K562 (cell line): Measurements from ENCODE around the gene LRP4.

Experiments
- BCL6 ChIP-seq: fragments of 250-450 bp; sonication (Bioruptor Pico); IDR thresholded peaks from 2 replicates; pipeline ENCODE4 v1.4.0; 2020
- CBX5 ChIP-seq: IDR thresholded peaks from 2 replicates; pipeline ENCODE4 v1.6.1; 2014; ENCODE audit warnings: low read depth, borderline replicate concordance
- DMBX1 ChIP-seq: fragments of 250-450 bp; sonication (Bioruptor Pico); IDR thresholded peaks from 2 replicates; pipeline ENCODE4 v1.8.0; 2022; ENCODE audit warnings: inconsistent platforms, mild to moderate bottlenecking, moderate library complexity, borderline replicate concordance
- EP300 ChIP-seq: IDR thresholded peaks from 2 replicates; pipeline ENCODE4 v1.6.1; 2012; ENCODE audit warnings: low read length, improper control_type of control experiment
- EZH2 ChIP-seq: IDR thresholded peaks from 2 replicates; pipeline ENCODE4 v1.6.1; 2012; ENCODE audit warnings: low read depth, mild to moderate bottlenecking, inconsistent platforms, low read length, borderline replicate concordance
- NR2C1 ChIP-seq, 2 experiments: fragments of 450-650 bp; IDR thresholded peaks; 2 replicates each; pipeline ENCODE4 v1.6.1; 2017; ENCODE audit warnings: mild to moderate bottlenecking in 2 of 2, antibody characterized with exemption in 1 of 2, inconsistent platforms in 1 of 2, missing compliant biosample characterization in 1 of 2, missing genetic modification characterization in 1 of 2
- POLR2A ChIP-seq: fragments of 450-650 bp; conservative IDR thresholded peaks from 2 replicates; pipeline ENCODE4 v1.6.1; 2016
- POLR2AphosphoS5 ChIP-seq: IDR thresholded peaks from 2 replicates; pipeline ENCODE4 v1.6.1; 2011; ENCODE audit warnings: mild to moderate bottlenecking, low read depth, low read length, moderate library complexity; ENCODE audit not compliant: control insufficient read depth, insufficient read depth
- RNF2 ChIP-seq: sonication (generic); IDR thresholded peaks from 2 replicates; pipeline ENCODE4 v1.6.1; 2016
- ZFP1 ChIP-seq: fragments of 450-650 bp; formaldehyde crosslinking; IDR thresholded peaks from 2 replicates; pipeline ENCODE4 v1.4.0; 2020; ENCODE audit warnings: mild to moderate bottlenecking, mixed read lengths
- ZNF3 ChIP-seq: fragments of 250-450 bp; sonication (Bioruptor Pico); IDR thresholded peaks from 2 replicates; pipeline ENCODE4 v1.5.0; 2021; ENCODE audit warnings: mild to moderate bottlenecking, moderate library complexity
- TF ChIP-seq, protein P1 (sequence below), 3 experiments: IDR thresholded peaks in 2 of 3; conservative IDR thresholded peaks in 1 of 3; 2 replicates each; pipeline ENCODE4 v1.5.1; 2011 to 2012; ENCODE audit warnings: low read length in 3 of 3, mild to moderate bottlenecking in 3 of 3, control low read depth in 2 of 3, improper control_type of control experiment in 1 of 3, inconsistent platforms in 1 of 3, low read depth in 1 of 3, mixed read lengths in 1 of 3, moderate library complexity in 1 of 3; ENCODE audit not compliant: insufficient read depth in 2 of 3

DNA sequence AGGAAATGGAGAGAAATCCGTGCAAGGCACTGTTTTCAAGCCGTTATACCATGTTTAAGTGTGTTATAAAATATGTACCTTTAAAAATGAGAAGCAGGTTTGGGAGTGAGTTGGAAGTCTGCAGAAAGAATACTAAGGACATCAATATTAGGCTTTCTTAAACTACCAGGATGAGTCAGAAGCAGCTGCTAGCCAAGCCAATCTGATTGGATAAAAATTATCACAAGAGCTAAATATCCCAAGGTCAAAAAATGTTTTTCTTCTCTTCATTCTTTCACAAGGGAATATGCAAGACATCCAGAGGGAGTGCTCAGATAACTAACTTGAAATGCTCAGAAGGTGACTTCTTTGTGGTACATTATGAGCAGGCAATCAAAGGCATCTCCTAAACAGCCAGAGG, 53.0 kb downstream of the LRP4 start:
- TF ChIP-seq POLR2A: no peak
- no peak for TF ChIP-seq EZH2
- no peak for TF ChIP-seq BCL6
- TF ChIP-seq, protein P1, sequence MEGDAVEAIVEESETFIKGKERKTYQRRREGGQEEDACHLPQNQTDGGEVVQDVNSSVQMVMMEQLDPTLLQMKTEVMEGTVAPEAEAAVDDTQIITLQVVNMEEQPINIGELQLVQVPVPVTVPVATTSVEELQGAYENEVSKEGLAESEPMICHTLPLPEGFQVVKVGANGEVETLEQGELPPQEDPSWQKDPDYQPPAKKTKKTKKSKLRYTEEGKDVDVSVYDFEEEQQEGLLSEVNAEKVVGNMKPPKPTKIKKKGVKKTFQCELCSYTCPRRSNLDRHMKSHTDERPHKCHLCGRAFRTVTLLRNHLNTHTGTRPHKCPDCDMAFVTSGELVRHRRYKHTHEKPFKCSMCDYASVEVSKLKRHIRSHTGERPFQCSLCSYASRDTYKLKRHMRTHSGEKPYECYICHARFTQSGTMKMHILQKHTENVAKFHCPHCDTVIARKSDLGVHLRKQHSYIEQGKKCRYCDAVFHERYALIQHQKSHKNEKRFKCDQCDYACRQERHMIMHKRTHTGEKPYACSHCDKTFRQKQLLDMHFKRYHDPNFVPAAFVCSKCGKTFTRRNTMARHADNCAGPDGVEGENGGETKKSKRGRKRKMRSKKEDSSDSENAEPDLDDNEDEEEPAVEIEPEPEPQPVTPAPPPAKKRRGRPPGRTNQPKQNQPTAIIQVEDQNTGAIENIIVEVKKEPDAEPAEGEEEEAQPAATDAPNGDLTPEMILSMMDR (IDR thresholded peaks at IDR 0.05 in 2 of 3, conservative IDR thresholded peaks at IDR 0.05 in 1 of 3; ENCODE audit: insufficient read depth in 2 of 3, low read depth in 1 of 3, low read length in 3 of 3): no peak
- TF ChIP-seq DMBX1 (CRISPR knock-in tag): no peak
- TF ChIP-seq RNF2: no peak
- TF ChIP-seq ZFP1 (CRISPR knock-in tag): no peak
- TF ChIP-seq CBX5: no peak
- TF ChIP-seq EP300: no peak
- no peak for TF ChIP-seq ZNF3 (CRISPR knock-in tag)
- TF ChIP-seq NR2C1 (IDR thresholded peaks at IDR 0.05): no peak
- no peak for TF ChIP-seq NR2C1 (tag; IDR thresholded peaks at IDR 0.05)
- TF ChIP-seq POLR2AphosphoS5: no peak
